Bone marrow (tissue), 2 donors: Measurements from ENCODE around the gene HOXC9.

Source experiments
- DNase-seq, 2 donors: peaks; one replicate each; lab custom pipeline; 2025; lab: John Stamatoyannopoulos, UW

The HOXC9 gene

GRCh38 chr12:54000116-54001114, at the start of gene HOXC9:
Gene HOXC9, plus strand, starts transcription at chr12:54000161. Its CDS starts 28 bp downstream, at chr12:54000189.
- DNase-seq, result no peak

- no peak for DNase-seq
Measured at GRCh38 chr12:53950437-53950773, 49.6 kb upstream of the HOXC9 start.

- no peak for DNase-seq
Measured at GRCh38 chr12:53950789-53951576, 49.0 kb upstream of the HOXC9 start.

GRCh38 chr12:53951577-53952334, 48.2 kb upstream of the HOXC9 start:
- DNase-seq, result no peak

- no peak for DNase-seq
Measured at GRCh38 chr12:53952335-53952694, 47.6 kb upstream of the HOXC9 start.

GRCh38 chr12:53952871-53953734, 46.9 kb upstream of the HOXC9 start:
- no peak for DNase-seq

- DNase-seq, result no peak
Measured at GRCh38 chr12:53953831-53954693, 45.9 kb upstream of the HOXC9 start.

GRCh38 chr12:53954694-53955035, 45.3 kb upstream of the HOXC9 start, which contains the start of gene HOXC12:
Gene HOXC12, plus strand, starts transcription at chr12:53954903. Its CDS starts 27 bp downstream, at chr12:53954930.
- no peak for DNase-seq

GRCh38 chr12:53955036-53955775, 44.8 kb upstream of the HOXC9 start:
- DNase-seq, result no peak

GRCh38 chr12:53955776-53956250, 44.1 kb upstream of the HOXC9 start:
- no peak for DNase-seq

- DNase-seq, result no peak
Measured at GRCh38 chr12:53956251-53956887, 43.6 kb upstream of the HOXC9 start.

GRCh38 chr12:53956914-53957536, 42.9 kb upstream of the HOXC9 start:
- no peak for DNase-seq

- no peak for DNase-seq
Measured at GRCh38 chr12:53958128-53958527, 41.8 kb upstream of the HOXC9 start.

GRCh38 chr12:53959314-53959713, 40.6 kb upstream of the HOXC9 start:
- no peak for DNase-seq

- no peak for DNase-seq
Measured at GRCh38 chr12:53960187-53961024, 39.6 kb upstream of the HOXC9 start.

GRCh38 chr12:53961025-53961761, 38.8 kb upstream of the HOXC9 start:
- no peak for DNase-seq

GRCh38 chr12:53963005-53963404, 37.0 kb upstream of the HOXC9 start:
- DNase-seq, result no peak
